SIG-M5 treated with dmso at 0.1 percent for 504 hours (cell line): ENCODE data around the gene GATAD2B.
A peak's percentile ranks its signal among the peaks of the same experiment; 100 is the strongest.
"Not testable (repeated sequence)": the region's sequence is repeated elsewhere in the genome, so short reads cannot be mapped to it uniquely, and the experiment has no call there.

Experiments used
- DNase-seq: peaks from one replicate; lab custom pipeline; 2025; ENCODE audit not compliant: unreplicated experiment; lab: John Stamatoyannopoulos, UW

The GATAD2B gene

GRCh38 chr1:153779781-153780541, 142.8 kb downstream of the GATAD2B start:
- no peak for DNase-seq

GRCh38 chr1:153778824-153779519, 143.8 kb downstream of the GATAD2B start:
- no peak for DNase-seq

- DNase-seq, result no peak
These were observed 144.5 kb downstream of the GATAD2B start for GRCh38 chr1:153778051-153778823.

GRCh38 chr1:153777648-153778047, 145.1 kb downstream of the GATAD2B start:
- no peak for DNase-seq

GRCh38 chr1:153776845-153777370, 145.9 kb downstream of the GATAD2B start:
- no peak for DNase-seq

GRCh38 chr1:153776352-153776751, 146.4 kb downstream of the GATAD2B start:
- DNase-seq, result no peak

GRCh38 chr1:153775458-153776327, 147.1 kb downstream of the GATAD2B start:
- peak; percentile 65 for DNase-seq

- DNase-seq, result no peak
These were observed 147.9 kb downstream of the GATAD2B start, which contains the start of gene SLC27A3 for GRCh38 chr1:153774780-153775457. Gene SLC27A3 (plus strand): TSS chr1:153775407. CDS start chr1:153775498, 91 bp downstream.

- DNase-seq, result no peak
These were observed 148.7 kb downstream of the GATAD2B start for GRCh38 chr1:153774026-153774595.

GRCh38 chr1:153773096-153773921, 149.5 kb downstream of the GATAD2B start:
- DNase-seq, result no peak

GRCh38 chr1:153771841-153772593, 150.8 kb downstream of the GATAD2B start:
- DNase-seq, result no peak

- DNase-seq, result no peak
These were observed 151.5 kb downstream of the GATAD2B start for GRCh38 chr1:153771261-153771660.

GRCh38 chr1:153770797-153771196, 152.0 kb downstream of the GATAD2B start:
- DNase-seq, result no peak

GRCh38 chr1:153769221-153769620, 153.6 kb downstream of the GATAD2B start:
- DNase-seq, result no peak

GRCh38 chr1:153768316-153769181, 154.2 kb downstream of the GATAD2B start:
- DNase-seq, result peak; percentile 44

GRCh38 chr1:153767519-153767918, 155.3 kb downstream of the GATAD2B start:
- no peak for DNase-seq

- not testable (repeated sequence) for DNase-seq
These were observed 156.1 kb downstream of the GATAD2B start for GRCh38 chr1:153766663-153767062.
